SK-N-SH (cell line): ENCODE results near the gene INO80. TPM values are rescaled to one million over a fixed set of nuclear protein-coding genes. Genes with fewer than 3 reads are reported as not detected.
A peak's percentile ranks its signal among the peaks of the same experiment; 100 is the strongest.

Source experiments
- CTCF ChIA-PET: fragments of 300-600, 350-600 bp; formaldehyde crosslinking; extraction: SDS; loops from one replicate; lab custom pipeline; 2021; lab: Yijun Ruan, JAX
- POLR2A ChIA-PET: fragments of 350-600 bp; sonication (Branson Sonifier 250); formaldehyde crosslinking; extraction: SDS; loops from one replicate; lab custom pipeline; 2020; ENCODE audit warnings: antibody characterized with exemption, inconsistent platforms; lab: Yijun Ruan, JAX
- DNase-seq: peaks from one replicate; pipeline ENCODE4 v3.0.0; 2012
- H2AFZ ChIP-seq: fragments of 200-600 bp; sonication (generic); 2 replicates; pipeline ENCODE4 v1.8.1; 2016; ENCODE audit warnings: antibody characterized with exemption, mild to moderate bottlenecking, low read depth
- H3F3A ChIP-seq: fragments of 200-600 bp; sonication (generic); replicated peaks from 2 replicates; pipeline ENCODE3; 2016; ENCODE audit warnings: antibody characterized with exemption, mild to moderate bottlenecking; ENCODE audit not compliant: insufficient read depth
- H3K27ac ChIP-seq, 2 experiments: fragments of 200-500 bp in 1 of 2; fragments of 200-600 bp in 1 of 2; sonication (Bioruptor generic) in 1 of 2; sonication (generic), shearing (Covaris generic) in 1 of 2; 2 replicates each; pipeline versions ENCODE4 v1.5.1 to v1.6.1; 2014 to 2016; ENCODE audit warnings: low read depth in 2 of 2, inconsistent platforms in 1 of 2, low read length in 1 of 2, mild to moderate bottlenecking in 1 of 2, mixed read lengths in 1 of 2
- H3K27me3 ChIP-seq: fragments of 200-600 bp; sonication (generic), shearing (Covaris generic); 2 replicates; pipeline ENCODE4 v1.6.1; 2016; ENCODE audit warnings: mixed run types; ENCODE audit not compliant: insufficient read depth
- H3K36me3 ChIP-seq, 2 experiments: fragments of 200-500 bp in 1 of 2; fragments of 200-600 bp in 1 of 2; sonication (Bioruptor generic) in 1 of 2; sonication (generic) in 1 of 2; replicated peaks in 1 of 2; 2 replicates each; pipeline versions ENCODE3 to v1.5.1; 2014 to 2016; ENCODE audit warnings: low read length in 1 of 2, mild to moderate bottlenecking in 1 of 2; ENCODE audit not compliant: insufficient read depth in 2 of 2, control insufficient read depth in 1 of 2
- H3K4me1 ChIP-seq, 2 experiments: fragments of 200-500 bp in 1 of 2; fragments of 200-600 bp in 1 of 2; sonication (Bioruptor generic) in 1 of 2; sonication (generic), shearing (Covaris generic) in 1 of 2; 2 replicates each; pipeline versions ENCODE4 v1.5.1 to v1.6.1; 2014 to 2016; ENCODE audit warnings: low read depth in 1 of 2, low read length in 1 of 2, mixed run types in 1 of 2; ENCODE audit not compliant: insufficient read depth in 2 of 2, control insufficient read depth in 1 of 2
- H3K4me2 ChIP-seq: fragments of 200-600 bp; sonication (generic), shearing (Covaris generic); 2 replicates; pipeline ENCODE4 v1.6.1; 2017; ENCODE audit warnings: mixed run types
- H3K4me3 ChIP-seq, 2 experiments: fragments of 200-500 bp in 1 of 2; fragments of 200-600 bp in 1 of 2; sonication (Bioruptor generic) in 1 of 2; sonication (generic), shearing (Covaris generic) in 1 of 2; 2 replicates each; pipeline versions ENCODE4 v1.5.1 to v1.8.1; 2014 to 2016; ENCODE audit warnings: low read depth in 2 of 2, inconsistent platforms in 1 of 2, low read length in 1 of 2, mild to moderate bottlenecking in 1 of 2, mixed read lengths in 1 of 2, moderate library complexity in 1 of 2
- H3K79me2 ChIP-seq: fragments of 200-600 bp; sonication (generic); 2 replicates; pipeline ENCODE4 v1.8.1; 2017; ENCODE audit warnings: mild to moderate bottlenecking; ENCODE audit not compliant: insufficient read depth
- H3K9ac ChIP-seq: fragments of 200-600 bp; sonication (generic); 2 replicates; pipeline ENCODE4 v1.6.1; 2017; ENCODE audit warnings: mixed run types
- H3K9me2 ChIP-seq: fragments of 200-600 bp; sonication (generic); 2 replicates; pipeline ENCODE4 v1.6.1; 2017; ENCODE audit warnings: mixed run types
- H3K9me3 ChIP-seq: fragments of 200-600 bp; sonication (generic); 2 replicates; pipeline ENCODE4 v1.6.1; 2017; ENCODE audit warnings: mixed run types, mild to moderate bottlenecking, moderate library complexity
- H4K20me1 ChIP-seq: fragments of 200-600 bp; sonication (generic); 2 replicates; pipeline ENCODE4 v1.6.1; 2017; ENCODE audit warnings: mild to moderate bottlenecking, mixed run types; ENCODE audit not compliant: insufficient read depth
- ELF1 ChIP-seq: IDR thresholded peaks from 2 replicates; pipeline ENCODE4 v1.4.0; 2012
- EZH2phosphoT487 ChIP-seq: fragments of 200-600 bp; sonication (generic); IDR thresholded peaks from 2 replicates; pipeline ENCODE4 v1.6.1; 2017; ENCODE audit warnings: low read depth, mixed run types, mild to moderate bottlenecking, antibody characterized with exemption, moderate library complexity, borderline replicate concordance
- FOSL2 ChIP-seq: IDR thresholded peaks from 2 replicates; pipeline ENCODE4 v1.4.0; 2012; ENCODE audit warnings: low read depth, mild to moderate bottlenecking, moderate library complexity, borderline replicate concordance
- FOXJ3 ChIP-seq: sonication (generic); formaldehyde crosslinking; IDR thresholded peaks from 2 replicates; pipeline ENCODE4 v1.5.1; 2020; ENCODE audit warnings: mild to moderate bottlenecking, missing genetic modification reagents
- FOXM1 ChIP-seq: IDR thresholded peaks from 2 replicates; pipeline ENCODE4 v1.4.0; 2012; ENCODE audit warnings: low read depth, mild to moderate bottlenecking
- GABPA ChIP-seq: IDR thresholded peaks from 2 replicates; pipeline ENCODE4 v1.4.0; 2012; ENCODE audit warnings: low read depth, mild to moderate bottlenecking
- JUND ChIP-seq: IDR thresholded peaks from 2 replicates; pipeline ENCODE4 v1.4.0; 2012
- MEF2A ChIP-seq: IDR thresholded peaks from 2 replicates; pipeline ENCODE4 v1.4.0; 2012; ENCODE audit warnings: low read depth, borderline replicate concordance
- RAD21 ChIP-seq: IDR thresholded peaks from 2 replicates; pipeline ENCODE4 v1.6.1; 2012; ENCODE audit warnings: mild to moderate bottlenecking, low read length
- RCOR1 ChIP-seq: fragments of 150-350 bp; IDR thresholded peaks from 2 replicates; pipeline ENCODE4 v1.6.1; 2017; ENCODE audit warnings: antibody characterized with exemption, low read length
- RFX5 ChIP-seq: IDR thresholded peaks from 2 replicates; pipeline ENCODE4 v1.6.1; 2012; ENCODE audit warnings: mild to moderate bottlenecking, improper control_type of control experiment, low read length
- SIN3A ChIP-seq: IDR thresholded peaks from 2 replicates; pipeline ENCODE4 v1.6.1; 2012; ENCODE audit warnings: low read depth, mild to moderate bottlenecking, low read length, moderate library complexity, borderline replicate concordance
- SMC3 ChIP-seq: IDR thresholded peaks from 2 replicates; pipeline ENCODE4 v1.6.1; 2012; ENCODE audit warnings: low read depth, low read length, improper control_type of control experiment
- WGBS: methylation state at CpG from one replicate; pipeline ENCODE4 v1.1.6; 2017; ENCODE audit warnings: low lambda C conversion rate; 5-methylcytosine and 5-hydroxymethylcytosine counted together
- polyA plus RNA-seq, 3 experiments: library from polyadenylated mRNA; depleted of rRNA; stranded (reverse); fragments of >200 nt; gene quantifications; 2 replicates each; pipeline ENCODE4 v1.2.3, GENCODE V29; 2012
- TF ChIP-seq, protein P1 (sequence below): fragments of 200-600 bp; sonication (generic); IDR thresholded peaks from 2 replicates; pipeline ENCODE4 v1.6.1; 2017; ENCODE audit warnings: antibody characterized with exemption, mild to moderate bottlenecking, moderate library complexity

Gene INO80
- polyA plus RNA-seq, 1 of the 3 experiments (the other 2 are of a cell fraction): 4.6 TPM

GRCh38 chr15:41019174-41019573 is 96.9 kb downstream of the INO80 start:
- no peak for TF ChIP-seq SMC3
- no peak for TF ChIP-seq GABPA
- TF ChIP-seq SIN3A: no peak
- no peak for TF ChIP-seq RCOR1
- TF ChIP-seq ELF1: no peak
- no peak for TF ChIP-seq FOXM1
- TF ChIP-seq EZH2phosphoT487: no peak
- no peak for TF ChIP-seq RFX5
- TF ChIP-seq MEF2A: no peak
- no peak for TF ChIP-seq JUND
- TF ChIP-seq FOXJ3 (CRISPR knock-in tag): no peak
- Histone ChIP-seq H3K4me3 (no peak overlapping the region), H4K20me1 (no peaks in the 10 kb centered on the region; the same call in 1 of the 2 replicates), H3K4me1 (peaks cover 2 to 18% of the 10 kb centered on the region in 2 experiments; a peak in 3 of 4 replicates), H3K79me2 (0 out of 2 replicates have a peak, but pooled peaks cover 5% of the 10 kb centered on the region), H2AFZ (no peak overlapping the region), H3K9me3 (no peaks in the 10 kb centered on the region), H3F3A (peaks cover 13% of the 10 kb centered on the region), H3K27ac (no peak overlapping the region), H3K27me3 (no peaks in the 10 kb centered on the region), H3K9me2 (no peaks in the 10 kb centered on the region), H3K9ac (no peak overlapping the region), H3K36me3 (peaks cover 41 to 61% of the 10 kb centered on the region in 2 experiments), H3K4me2 (no peak overlapping the region)
- DNase-seq: no peak
- 63% methylated on average over 5 of the region's 5 CpGs for WGBS
- ChIA-PET CTCF (interaction anchor here (0.8 to 15.7 kb wide), 7 partner anchors 19 to 161 kb away, joined by 3 to 324 read pairs (median 5); partner anchors contain the start of gene CHAC1), POLR2A (interaction anchor here (1.0 kb wide), 1 partner anchor 10 kb away, joined by 3 read pairs; no protein-coding TSS in a partner anchor)

GRCh38 chr15:41018534-41018933 is 97.5 kb downstream of the INO80 start:
- Histone ChIP-seq H3K9ac (no peak overlapping the region), H3K4me2 (no peak overlapping the region), H3K27ac (no peak overlapping the region), H3K79me2 (0 out of 2 replicates have a peak, but pooled peaks cover 5% of the 10 kb centered on the region), H3K9me3 (no peaks in the 10 kb centered on the region), H3K27me3 (no peaks in the 10 kb centered on the region), H2AFZ (no peak overlapping the region), H4K20me1 (no peaks in the 10 kb centered on the region; the same call in 1 of the 2 replicates), H3F3A (peaks cover 7% of the 10 kb centered on the region), H3K36me3 (peaks cover 43 to 67% of the 10 kb centered on the region in 2 experiments), H3K4me3 (no peak overlapping the region), H3K4me1 (peaks cover 2 to 18% of the 10 kb centered on the region in 2 experiments; a peak in 3 of 4 replicates), H3K9me2 (no peaks in the 10 kb centered on the region)
- DNase-seq: no peak
- no peak for TF ChIP-seq FOSL2
- TF ChIP-seq RAD21: peak; percentile 15; the same call in 1 of the 2 replicates
- TF ChIP-seq, protein P1, sequence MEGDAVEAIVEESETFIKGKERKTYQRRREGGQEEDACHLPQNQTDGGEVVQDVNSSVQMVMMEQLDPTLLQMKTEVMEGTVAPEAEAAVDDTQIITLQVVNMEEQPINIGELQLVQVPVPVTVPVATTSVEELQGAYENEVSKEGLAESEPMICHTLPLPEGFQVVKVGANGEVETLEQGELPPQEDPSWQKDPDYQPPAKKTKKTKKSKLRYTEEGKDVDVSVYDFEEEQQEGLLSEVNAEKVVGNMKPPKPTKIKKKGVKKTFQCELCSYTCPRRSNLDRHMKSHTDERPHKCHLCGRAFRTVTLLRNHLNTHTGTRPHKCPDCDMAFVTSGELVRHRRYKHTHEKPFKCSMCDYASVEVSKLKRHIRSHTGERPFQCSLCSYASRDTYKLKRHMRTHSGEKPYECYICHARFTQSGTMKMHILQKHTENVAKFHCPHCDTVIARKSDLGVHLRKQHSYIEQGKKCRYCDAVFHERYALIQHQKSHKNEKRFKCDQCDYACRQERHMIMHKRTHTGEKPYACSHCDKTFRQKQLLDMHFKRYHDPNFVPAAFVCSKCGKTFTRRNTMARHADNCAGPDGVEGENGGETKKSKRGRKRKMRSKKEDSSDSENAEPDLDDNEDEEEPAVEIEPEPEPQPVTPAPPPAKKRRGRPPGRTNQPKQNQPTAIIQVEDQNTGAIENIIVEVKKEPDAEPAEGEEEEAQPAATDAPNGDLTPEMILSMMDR: peak; percentile 24
- POLR2A ChIA-PET: interaction anchor here (1.0 kb wide), 1 partner anchor 11 kb away, joined by 3 read pairs; no protein-coding TSS in a partner anchor
- CTCF ChIA-PET: interaction anchor here (1.1 to 15.7 kb wide), 7 partner anchors 12 to 161 kb away, joined by 3 to 324 read pairs (median 5); no protein-coding TSS in a partner anchor
- whole genome bisulfite sequencing: 93% methylated on average over 1 of the region's 1 CpG
